WTC11 (cell line): Measurements from ENCODE around the gene TTLL10. TPM values are rescaled to one million over a fixed set of nuclear protein-coding genes. Genes with fewer than 3 reads are reported as not detected.

ENCODE experiments used
- ATAC-seq: fragments of 200-7000 bp; cut with Tn5 transposase; 2 replicates; pipeline ENCODE4 v1.10.0; 2021; ENCODE audit warnings: mild to moderate bottlenecking, moderate library complexity
- CTCF ChIA-PET: fragments of 300-600 bp; sonication (Branson Sonifier 250); formaldehyde crosslinking; loops from one replicate; lab custom pipeline; 2021; ENCODE audit warnings: antibody characterized with exemption; lab: Charles Lee
- POLR2A ChIA-PET: fragments of 350-600 bp; sonication (Branson Sonifier 250); formaldehyde crosslinking; loops from one replicate; lab custom pipeline; 2021; ENCODE audit warnings: antibody characterized with exemption; lab: Charles Lee
- DNase-seq: peaks from one replicate; pipeline ENCODE4 v3.0.0; 2021; ENCODE audit warnings: low spot score
- H3K27ac Mint-ChIP-seq: 2 replicates; pipeline ENCODE4 v1.8.0; 2021; ENCODE audit warnings: mixed read lengths
- H3K27me3 Mint-ChIP-seq: 2 replicates; pipeline ENCODE4 v1.8.0; 2021; ENCODE audit warnings: low read depth, mild to moderate bottlenecking, moderate library complexity, mixed read lengths
- H3K36me3 Mint-ChIP-seq: 2 replicates; pipeline ENCODE4 v1.8.0; 2021; ENCODE audit warnings: mixed read lengths
- H3K4me1 Mint-ChIP-seq: 2 replicates; pipeline ENCODE4 v1.8.0; 2022; ENCODE audit warnings: mixed read lengths
- H3K4me3 Mint-ChIP-seq: 2 replicates; pipeline ENCODE4 v1.8.0; 2021; ENCODE audit warnings: mild to moderate bottlenecking, moderate library complexity, mixed read lengths
- H3K9me3 Mint-ChIP-seq: 2 replicates; pipeline ENCODE4 v1.8.0; 2021; ENCODE audit warnings: mixed read lengths
- FOXK1 ChIP-seq: sonication (generic); formaldehyde crosslinking; IDR thresholded peaks from 2 replicates; pipeline ENCODE4 v1.8.0; 2022; ENCODE audit warnings: mild to moderate bottlenecking, moderate library complexity, missing genetic modification reagents
- FOXP4 ChIP-seq: sonication (generic); formaldehyde crosslinking; IDR thresholded peaks from 2 replicates; pipeline ENCODE4 v1.8.0; 2022; ENCODE audit warnings: mild to moderate bottlenecking, missing genetic modification reagents
- GRHL2 ChIP-seq: fragments of 250-450 bp; sonication (Bioruptor Pico); IDR thresholded peaks from 2 replicates; pipeline ENCODE4 v1.8.0; 2022; ENCODE audit warnings: mild to moderate bottlenecking, moderate library complexity; ENCODE audit not compliant: insufficient replicate concordance, severe bottlenecking
- JAZF1 ChIP-seq: fragments of 250-450 bp; sonication (Bioruptor Pico); IDR thresholded peaks from 2 replicates; pipeline ENCODE4 v1.9.0; 2021; ENCODE audit warnings: moderate library complexity, mild to moderate bottlenecking, inconsistent platforms
- JUN ChIP-seq: sonication (generic); formaldehyde crosslinking; IDR thresholded peaks from 2 replicates; pipeline ENCODE4 v1.8.0; 2023; ENCODE audit warnings: mild to moderate bottlenecking, missing genetic modification reagents
- NFYB ChIP-seq: sonication (generic); formaldehyde crosslinking; conservative IDR thresholded peaks from 2 replicates; pipeline ENCODE4 v1.8.0; 2022; ENCODE audit warnings: low read depth, missing genetic modification reagents
- NR2C2 ChIP-seq: sonication (generic); formaldehyde crosslinking; IDR thresholded peaks from 2 replicates; pipeline ENCODE4 v1.8.0; 2022; ENCODE audit warnings: mild to moderate bottlenecking, missing genetic modification reagents
- RORB ChIP-seq: fragments of 250-450 bp; sonication (Bioruptor Pico); IDR thresholded peaks from 2 replicates; pipeline ENCODE4 v1.9.0; 2021; ENCODE audit warnings: mild to moderate bottlenecking
- ZBTB43 ChIP-seq: sonication (generic); formaldehyde crosslinking; IDR thresholded peaks from 2 replicates; pipeline ENCODE4 v1.8.1; 2023; ENCODE audit warnings: mild to moderate bottlenecking, missing genetic modification reagents
- ZNF121 ChIP-seq: sonication (generic); formaldehyde crosslinking; IDR thresholded peaks from 2 replicates; pipeline ENCODE4 v1.8.0; 2023; ENCODE audit warnings: missing genetic modification reagents
- ZNF219 ChIP-seq: sonication (generic); formaldehyde crosslinking; IDR thresholded peaks from 2 replicates; pipeline ENCODE4 v1.8.0; 2023; ENCODE audit warnings: missing genetic modification reagents, mild to moderate bottlenecking, borderline replicate concordance
- ZNF532 ChIP-seq: fragments of 250-450 bp; sonication (Bioruptor Pico); IDR thresholded peaks from 2 replicates; pipeline ENCODE4 v1.9.0; 2021; ENCODE audit warnings: mild to moderate bottlenecking, borderline replicate concordance
- total RNA-seq: library from RNA; stranded (reverse); gene quantifications from 3 replicates; pipeline ENCODE4 v1.2.3, GENCODE V29; 2021
- TF ChIP-seq, protein P1 (sequence below): fragments of 250-450 bp; sonication (Bioruptor Pico); conservative IDR thresholded peaks from 2 replicates; pipeline ENCODE4 v1.9.0; 2021; ENCODE audit warnings: mild to moderate bottlenecking
- TF ChIP-seq, protein P2 (sequence below): sonication (generic); formaldehyde crosslinking; IDR thresholded peaks from 2 replicates; pipeline ENCODE4 v1.8.1; 2022; ENCODE audit warnings: low read depth, missing genetic modification reagents, borderline replicate concordance
- TF ChIP-seq, protein P3 (sequence below): fragments of 250-450 bp; sonication (Bioruptor Pico); IDR thresholded peaks from 2 replicates; pipeline ENCODE4 v1.9.0; 2021; ENCODE audit warnings: mild to moderate bottlenecking

The TTLL10 gene
- total RNA-seq, 1 experiment from 2014 or later: 1.1 TPM

DNA sequence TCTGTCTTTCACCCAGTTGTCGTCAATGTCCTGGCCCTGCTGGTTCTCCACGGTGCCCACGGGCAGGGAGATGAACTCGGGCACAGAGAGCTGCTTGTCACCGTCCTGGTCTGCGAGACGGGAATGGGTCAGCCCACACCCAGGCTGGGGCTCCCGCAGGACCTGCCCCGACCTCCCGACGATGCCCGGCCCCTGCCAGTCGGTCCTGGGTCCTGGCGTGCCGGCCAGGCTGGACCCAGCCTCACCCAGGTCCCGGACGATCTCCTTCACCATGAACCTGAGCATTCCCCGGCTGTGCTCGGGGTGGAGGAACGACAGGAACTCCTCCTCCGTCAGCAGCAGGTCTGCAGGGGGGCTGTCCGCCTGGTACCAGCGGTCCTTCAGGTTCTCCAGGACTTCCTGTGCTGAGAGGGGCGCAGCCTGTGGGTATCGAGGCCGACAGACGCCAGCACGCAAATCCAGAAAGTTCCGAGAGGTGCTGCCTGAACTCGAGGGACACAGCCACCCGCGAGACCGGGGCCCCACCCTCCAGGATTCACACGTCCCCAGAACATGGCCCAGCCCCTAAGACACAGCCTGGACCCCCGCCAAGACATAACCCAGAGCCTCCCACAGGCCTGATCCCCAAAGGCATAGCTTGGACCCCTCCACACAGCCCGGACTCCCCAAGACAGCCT is 45.0 kb downstream of the TTLL10 start (continued):
- TF ChIP-seq, protein P1, sequence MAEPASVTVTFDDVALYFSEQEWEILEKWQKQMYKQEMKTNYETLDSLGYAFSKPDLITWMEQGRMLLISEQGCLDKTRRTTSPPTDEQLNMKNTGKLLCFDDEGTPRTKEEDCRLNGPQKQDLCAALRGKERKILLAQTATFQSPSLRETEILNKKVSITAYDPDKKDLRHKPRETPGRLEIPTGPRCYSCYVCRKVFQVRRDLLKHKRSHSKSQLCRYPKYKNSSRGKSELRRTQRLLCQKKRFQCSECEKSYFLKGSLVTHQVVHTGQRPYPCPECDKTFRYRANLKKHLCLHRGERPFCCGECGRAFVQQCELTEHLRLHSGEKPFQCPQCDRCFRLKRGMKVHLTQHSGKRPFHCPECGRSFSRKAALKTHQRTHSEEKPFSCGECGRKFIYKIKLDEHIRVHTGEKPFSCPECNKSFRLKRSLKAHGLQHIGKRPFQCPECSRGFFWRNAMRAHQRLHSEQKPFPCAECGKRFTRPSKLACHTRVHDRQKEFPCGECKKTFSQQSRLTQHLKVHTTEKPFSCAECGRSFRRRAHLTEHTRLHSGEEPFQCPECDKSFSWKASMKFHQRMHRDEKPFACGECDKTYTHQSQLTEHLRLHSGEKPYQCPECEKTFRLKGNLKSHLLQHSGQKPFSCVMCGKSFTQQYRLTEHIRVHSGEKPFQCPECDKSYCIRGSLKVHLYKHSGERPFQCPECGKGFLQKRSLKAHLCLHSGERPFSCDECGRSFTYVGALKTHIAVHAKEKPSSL: no peak
- no peak for TF ChIP-seq FOXP4
- TF ChIP-seq FOXK1: no peak
- TF ChIP-seq, protein P2, sequence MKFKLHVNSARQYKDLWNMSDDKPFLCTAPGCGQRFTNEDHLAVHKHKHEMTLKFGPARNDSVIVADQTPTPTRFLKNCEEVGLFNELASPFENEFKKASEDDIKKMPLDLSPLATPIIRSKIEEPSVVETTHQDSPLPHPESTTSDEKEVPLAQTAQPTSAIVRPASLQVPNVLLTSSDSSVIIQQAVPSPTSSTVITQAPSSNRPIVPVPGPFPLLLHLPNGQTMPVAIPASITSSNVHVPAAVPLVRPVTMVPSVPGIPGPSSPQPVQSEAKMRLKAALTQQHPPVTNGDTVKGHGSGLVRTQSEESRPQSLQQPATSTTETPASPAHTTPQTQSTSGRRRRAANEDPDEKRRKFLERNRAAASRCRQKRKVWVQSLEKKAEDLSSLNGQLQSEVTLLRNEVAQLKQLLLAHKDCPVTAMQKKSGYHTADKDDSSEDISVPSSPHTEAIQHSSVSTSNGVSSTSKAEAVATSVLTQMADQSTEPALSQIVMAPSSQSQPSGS (CRISPR knock-in tag): no peak
- TF ChIP-seq GRHL2: no peak
- no peak for TF ChIP-seq JAZF1

DNA sequence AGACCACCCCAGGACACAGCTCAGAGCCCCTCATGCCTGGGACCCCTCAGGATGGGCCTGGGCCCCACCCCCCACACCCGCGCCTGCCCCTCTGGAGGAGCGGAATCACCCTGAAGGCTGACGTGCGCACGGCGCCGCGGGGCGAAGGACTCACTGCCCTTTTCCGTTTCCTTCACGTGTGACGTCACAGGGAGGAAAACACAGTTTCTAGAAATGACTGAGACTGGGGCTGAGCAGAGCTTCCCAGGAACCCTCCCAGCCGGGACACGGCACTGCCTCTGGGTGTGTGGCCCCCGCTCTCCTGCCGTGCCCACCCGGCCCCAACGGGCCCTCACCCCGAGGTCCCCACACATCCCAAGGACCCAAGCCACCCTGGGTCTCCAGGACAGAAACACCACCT is 45.7 kb downstream of the TTLL10 start:
- H3K27ac Mint-ChIP-seq: no peak overlapping the region
- H3K36me3 Mint-ChIP-seq: peaks cover 12% of the 10 kb centered on the region
- H3K27me3 Mint-ChIP-seq: no peaks in the 10 kb centered on the region
- H3K4me3 Mint-ChIP-seq: no peak overlapping the region
- TF ChIP-seq, protein P2 (CRISPR knock-in tag): no peak
- TF ChIP-seq, all 79 proteins: peak for 0
- ChIA-PET CTCF (no interaction called here), POLR2A (no interaction called here)
- H3K9me3 Mint-ChIP-seq: no peaks in the 10 kb centered on the region
- ATAC-seq: no peak
- DNase-seq: no peak
- H3K4me1 Mint-ChIP-seq: no peaks in the 10 kb centered on the region

DNA sequence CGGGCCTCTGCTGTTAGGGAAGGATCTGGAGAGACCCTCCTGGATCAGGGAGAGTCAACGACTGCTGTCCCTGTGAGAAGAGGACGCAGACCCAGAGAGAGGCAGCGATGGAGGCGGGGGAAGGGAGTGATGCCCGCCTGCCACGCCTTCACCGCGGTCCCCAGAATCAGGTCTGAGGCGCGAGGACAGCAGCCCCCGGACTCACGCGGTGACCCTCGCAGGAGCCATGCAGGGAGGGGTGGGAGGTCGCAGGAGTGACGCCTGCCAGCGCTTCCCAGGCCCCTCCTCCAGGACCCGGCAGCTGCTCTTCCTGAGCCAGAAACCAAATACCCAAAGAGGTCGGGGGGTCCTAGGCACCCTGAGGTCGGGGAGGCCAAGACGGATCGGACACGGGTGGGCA is 46.5 kb downstream of the TTLL10 start:
- no peaks in the 10 kb centered on the region for H3K4me1 Mint-ChIP-seq
- no peaks in the 10 kb centered on the region for H3K9me3 Mint-ChIP-seq
- CTCF ChIA-PET: no interaction called here
- H3K36me3 Mint-ChIP-seq: peaks cover 12% of the 10 kb centered on the region
- no peak overlapping the region for H3K4me3 Mint-ChIP-seq
- no peak for ATAC-seq
- POLR2A ChIA-PET: no interaction called here
- H3K27ac Mint-ChIP-seq: no peak overlapping the region
- no peak for TF ChIP-seq JUN (CRISPR knock-in tag)
- no peak for DNase-seq
- no peaks in the 10 kb centered on the region for H3K27me3 Mint-ChIP-seq

DNA sequence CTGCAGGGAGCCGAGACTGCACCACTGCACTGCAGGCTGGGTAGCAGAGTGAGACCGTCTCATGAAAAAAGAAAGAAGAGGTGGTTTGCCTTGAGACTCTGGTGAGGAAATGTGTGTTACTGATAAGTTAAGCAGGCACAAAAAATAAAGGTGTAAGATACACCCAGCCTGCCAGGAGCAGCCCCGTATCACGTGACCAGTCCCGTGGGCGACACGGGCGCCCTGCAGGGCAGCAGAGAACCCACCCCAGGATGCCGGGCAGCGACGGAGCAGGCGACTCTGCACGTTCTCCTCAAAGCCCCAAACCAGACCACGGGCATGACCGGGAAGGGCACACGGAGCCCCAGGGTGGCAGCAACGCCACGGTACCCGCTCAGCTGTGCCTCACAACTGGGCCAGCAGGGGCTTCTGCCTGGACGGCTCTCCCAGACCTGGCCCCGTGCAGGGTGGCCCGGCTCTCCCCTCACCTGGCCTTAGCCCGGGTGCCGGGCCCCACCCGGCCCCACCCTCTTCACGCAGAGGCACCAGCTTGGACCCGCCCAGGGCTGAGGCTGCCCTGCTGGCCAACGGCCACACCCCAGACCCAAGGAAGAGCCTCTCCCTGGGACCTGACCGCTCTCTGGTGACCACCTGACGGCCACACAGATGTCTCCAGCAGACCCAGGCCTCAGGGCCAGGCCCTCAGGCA is 48.4 kb downstream of the TTLL10 start:
- H3K27me3 Mint-ChIP-seq: no peaks in the 10 kb centered on the region
- no peaks in the 10 kb centered on the region for H3K4me1 Mint-ChIP-seq
- H3K27ac Mint-ChIP-seq: no peak overlapping the region
- no peak overlapping the region for H3K4me3 Mint-ChIP-seq
- POLR2A ChIA-PET: no interaction called here
- H3K9me3 Mint-ChIP-seq: no peaks in the 10 kb centered on the region
- peaks cover 17% of the 10 kb centered on the region for H3K36me3 Mint-ChIP-seq
- CTCF ChIA-PET: no interaction called here
- DNase-seq (no peak), ATAC-seq (no peak)
- TF ChIP-seq, protein P3, sequence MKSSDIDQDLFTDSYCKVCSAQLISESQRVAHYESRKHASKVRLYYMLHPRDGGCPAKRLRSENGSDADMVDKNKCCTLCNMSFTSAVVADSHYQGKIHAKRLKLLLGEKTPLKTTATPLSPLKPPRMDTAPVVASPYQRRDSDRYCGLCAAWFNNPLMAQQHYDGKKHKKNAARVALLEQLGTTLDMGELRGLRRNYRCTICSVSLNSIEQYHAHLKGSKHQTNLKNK: no peak
- TF ChIP-seq ZNF121 (CRISPR knock-in tag): no peak
- TF ChIP-seq NR2C2 (CRISPR knock-in tag): no peak
- TF ChIP-seq ZNF219 (CRISPR knock-in tag): no peak
- no peak for TF ChIP-seq ZNF532 (CRISPR knock-in tag)
- TF ChIP-seq RORB: no peak
- no peak for TF ChIP-seq NFYB (CRISPR knock-in tag)
- TF ChIP-seq ZBTB43: no peak
